Measurements from ENCODE around the gene AJAP1.
"Not testable (repeated sequence)": the region's sequence is repeated elsewhere in the genome, so short reads cannot be mapped to it uniquely, and the experiment has no call there.

The AJAP1 gene

DNA sequence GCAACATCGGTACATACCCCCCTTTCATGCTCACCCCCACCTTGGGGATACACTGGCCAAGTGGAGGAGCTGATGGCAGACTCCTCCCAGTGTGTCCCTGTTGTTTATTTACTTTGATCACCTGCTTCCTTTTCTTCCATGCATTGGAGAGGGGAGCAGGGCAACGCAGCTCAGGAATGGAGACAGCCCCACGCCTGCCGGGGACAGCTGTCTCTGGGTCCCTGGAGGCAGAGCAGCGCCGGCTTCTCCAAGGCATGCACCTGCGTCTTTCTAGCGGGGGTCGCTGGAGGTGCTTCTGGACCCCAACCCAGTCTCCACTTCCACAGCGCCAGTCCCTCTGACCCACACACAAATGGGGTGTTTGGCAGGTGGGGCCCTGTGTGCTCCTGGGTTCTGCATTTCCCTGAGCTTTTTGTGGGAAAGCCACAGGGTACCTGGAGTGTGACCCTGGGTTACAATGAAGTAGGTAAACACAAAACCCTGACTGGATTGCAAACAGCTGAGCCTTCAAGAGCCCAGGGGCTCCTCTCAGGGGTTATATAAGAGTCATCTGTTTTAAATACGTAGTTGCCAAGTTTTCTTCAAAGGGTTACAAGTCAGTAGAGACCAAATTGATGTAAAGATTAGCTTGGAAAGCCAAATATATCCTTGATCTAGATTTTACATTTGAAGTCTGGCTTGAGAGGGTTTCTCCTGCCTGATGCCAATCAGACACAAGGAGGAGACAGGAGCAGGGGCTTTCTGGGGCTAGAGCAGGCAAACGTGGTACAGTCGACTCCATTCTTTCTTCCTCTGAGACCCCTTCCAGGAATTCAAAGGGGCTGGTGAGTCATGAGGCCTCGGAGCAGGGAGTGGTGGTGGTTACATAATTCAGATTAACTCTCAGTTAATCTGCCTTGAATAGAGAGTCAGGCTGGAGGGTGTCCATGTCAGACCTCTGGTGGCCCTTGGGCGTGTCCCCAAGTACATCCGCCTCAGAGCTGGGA, 4.5 kb downstream of the AJAP1 start:
- no peak for FAIRE-seq

DNA sequence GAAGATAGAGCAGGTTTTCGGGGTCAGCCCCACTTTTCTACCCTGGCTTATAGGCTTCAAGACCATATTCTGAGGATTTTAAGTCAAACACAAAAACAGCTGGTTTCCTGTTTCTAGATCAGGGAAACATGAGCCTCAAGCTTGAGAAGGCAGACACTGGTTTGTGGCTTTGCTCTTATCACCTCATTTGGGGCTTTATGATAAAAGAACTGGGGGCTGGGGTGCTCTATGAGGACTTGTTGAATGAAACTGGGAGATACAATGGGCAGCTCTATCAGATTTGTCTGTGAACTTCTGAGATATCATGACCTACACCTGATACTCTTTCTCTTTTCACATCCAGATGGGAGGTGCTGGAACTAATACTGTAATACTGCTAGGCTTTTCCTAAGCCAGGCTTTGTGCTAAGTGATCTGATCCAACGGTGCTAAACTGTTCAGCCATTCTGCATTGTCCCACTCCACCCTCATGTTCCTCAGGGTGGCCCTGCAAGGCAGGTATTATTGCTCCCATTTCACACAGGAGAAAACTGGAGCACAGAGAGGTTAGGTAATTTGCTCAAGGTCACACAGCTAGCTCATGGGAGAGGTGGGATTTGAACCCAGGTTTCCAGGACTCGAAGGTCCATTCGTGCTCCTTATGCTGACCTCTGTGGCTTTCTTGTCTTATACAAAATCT, 6.6 kb downstream of the AJAP1 start:
- no peak for FAIRE-seq

GRCh38 chr1:4661595-4661917, 7.1 kb downstream of the AJAP1 start:
- FAIRE-seq = no peak

DNA sequence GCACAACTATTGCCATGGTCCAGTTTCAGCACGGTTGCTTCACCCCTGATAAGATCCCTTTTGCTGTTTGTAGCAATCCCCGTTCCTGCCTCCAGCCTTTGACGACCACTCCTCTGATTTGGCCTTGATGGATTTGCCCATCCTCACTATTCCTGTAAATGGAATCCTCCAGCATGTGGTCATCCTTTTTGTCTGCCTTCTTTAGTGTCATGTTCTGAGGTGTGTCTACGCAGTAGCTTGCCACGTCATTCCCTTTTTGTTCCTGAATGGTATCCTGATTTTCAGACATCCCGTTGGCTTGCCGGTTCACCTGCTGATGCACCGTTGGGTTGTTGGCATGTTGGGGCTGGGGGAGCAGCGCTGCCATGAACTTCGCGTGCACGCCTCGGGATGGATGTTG, 7.8 kb downstream of the AJAP1 start:
- no peak for FAIRE-seq

- no peak for FAIRE-seq
Measured at GRCh38 chr1:4662723-4663122, 8.3 kb downstream of the AJAP1 start.

GRCh38 chr1:4664095-4664494, 9.7 kb downstream of the AJAP1 start:
- no peak for FAIRE-seq

- FAIRE-seq = no peak
Measured at GRCh38 chr1:4664606-4665005, 10.2 kb downstream of the AJAP1 start.

DNA sequence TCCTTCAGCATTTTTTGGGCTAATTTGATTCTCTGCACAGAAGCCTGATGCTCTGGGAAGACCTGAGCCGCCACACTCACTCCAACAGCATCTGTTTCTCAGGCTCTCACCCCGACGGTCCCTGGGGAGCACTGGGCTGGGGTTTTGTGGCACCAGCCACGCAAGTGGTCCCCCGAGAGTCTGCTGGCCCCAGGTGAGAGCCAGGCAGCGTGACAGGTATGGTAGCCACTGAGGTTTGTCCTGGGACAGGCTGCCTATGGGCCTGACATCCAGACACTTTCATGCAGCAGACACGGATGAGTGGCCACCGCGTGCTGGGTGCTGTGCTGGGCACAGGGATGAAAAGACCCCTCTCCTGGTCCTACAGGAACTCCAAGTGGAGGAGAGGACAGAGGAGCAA, 11.0 kb downstream of the AJAP1 start:
- no peak for FAIRE-seq

GRCh38 chr1:4666683-4667082, 12.3 kb downstream of the AJAP1 start:
- not testable (repeated sequence) for FAIRE-seq

DNA sequence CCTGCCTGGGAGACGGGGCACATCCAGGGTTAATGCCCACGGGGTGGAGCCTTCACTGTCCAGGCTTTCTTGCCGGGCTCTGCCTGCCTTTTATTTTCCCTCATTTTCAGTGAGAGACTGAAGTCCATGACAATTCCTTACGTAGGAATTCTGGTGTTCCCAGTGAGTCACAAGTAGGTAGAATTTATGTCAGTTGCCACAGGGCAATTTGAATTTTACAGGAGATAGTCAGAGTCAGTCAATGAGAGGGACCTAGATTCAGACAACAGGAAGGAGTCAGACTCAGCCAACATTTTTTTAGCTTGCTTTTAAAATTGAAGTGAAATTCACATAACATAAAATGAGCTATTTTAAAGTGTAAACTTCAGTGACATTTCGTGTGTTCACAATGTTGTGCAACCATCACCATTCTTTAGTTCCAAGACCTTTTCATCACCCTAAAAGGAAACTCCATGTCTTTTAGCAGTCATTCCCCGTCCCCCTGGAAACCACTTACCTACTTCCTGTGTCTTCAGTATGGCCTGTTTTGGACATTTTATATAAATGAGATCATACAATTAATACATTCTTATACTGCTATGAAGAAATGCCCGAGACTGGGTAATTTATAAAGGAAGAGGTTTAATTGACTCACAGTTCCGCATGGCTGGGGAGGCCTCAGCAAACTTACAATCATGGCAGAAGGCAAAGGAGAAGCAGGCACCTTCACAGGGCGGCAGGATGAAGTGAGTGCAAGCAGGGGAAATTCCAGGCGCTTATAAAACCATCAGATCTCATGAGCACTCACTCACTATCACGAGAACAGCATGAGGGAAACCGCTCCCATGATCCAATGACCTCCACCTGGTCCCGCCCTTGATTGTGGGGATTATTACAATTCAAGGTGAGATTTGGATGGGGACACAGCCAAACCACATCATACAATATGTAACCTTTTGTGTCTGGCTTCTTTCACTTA, 14.6 kb downstream of the AJAP1 start:
- no peak for FAIRE-seq

DNA sequence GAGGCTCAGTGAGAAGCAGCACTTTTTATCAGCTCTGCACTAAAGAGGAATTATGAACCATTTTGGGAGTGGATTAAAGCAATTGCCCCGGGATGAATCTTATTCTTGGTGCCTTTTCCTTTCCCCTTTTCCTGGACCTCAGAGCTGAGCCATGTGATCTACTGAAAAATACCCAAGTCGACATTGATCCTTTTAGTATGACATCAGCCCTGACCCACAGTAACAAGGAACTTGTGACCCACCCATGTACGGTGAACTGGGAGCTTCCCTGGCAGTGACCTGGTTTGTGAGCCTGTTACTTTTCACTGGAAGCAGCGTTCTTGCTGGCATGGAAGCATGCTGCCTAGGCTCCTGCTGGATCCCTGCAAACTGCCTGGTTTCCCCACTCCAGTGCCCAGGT, 15.9 kb downstream of the AJAP1 start:
- FAIRE-seq = no peak

GRCh38 chr1:4671828-4672227, 17.4 kb downstream of the AJAP1 start:
- FAIRE-seq = no peak

- no peak for FAIRE-seq
Measured at GRCh38 chr1:4673494-4673893, 19.1 kb downstream of the AJAP1 start.

DNA sequence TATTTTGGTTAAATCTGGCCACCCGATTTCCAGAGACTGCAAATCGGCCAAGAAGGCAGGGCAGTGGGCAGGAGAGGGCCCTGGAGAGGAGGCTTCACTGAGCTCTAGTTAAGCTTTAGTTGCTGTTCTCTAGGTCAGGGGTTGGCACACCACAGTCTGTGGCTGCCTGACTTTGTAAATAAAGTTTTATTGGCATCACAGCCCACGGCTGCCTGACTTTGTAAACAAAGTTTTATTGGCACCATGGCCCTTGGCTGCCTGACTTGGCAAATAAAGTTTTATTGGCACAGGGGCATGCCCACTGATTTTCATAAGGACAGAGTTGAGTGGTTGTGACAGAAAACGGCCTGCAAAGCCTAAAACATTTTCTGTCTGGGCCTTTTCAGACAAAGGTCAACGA, 19.7 kb downstream of the AJAP1 start:
- no peak for FAIRE-seq

DNA sequence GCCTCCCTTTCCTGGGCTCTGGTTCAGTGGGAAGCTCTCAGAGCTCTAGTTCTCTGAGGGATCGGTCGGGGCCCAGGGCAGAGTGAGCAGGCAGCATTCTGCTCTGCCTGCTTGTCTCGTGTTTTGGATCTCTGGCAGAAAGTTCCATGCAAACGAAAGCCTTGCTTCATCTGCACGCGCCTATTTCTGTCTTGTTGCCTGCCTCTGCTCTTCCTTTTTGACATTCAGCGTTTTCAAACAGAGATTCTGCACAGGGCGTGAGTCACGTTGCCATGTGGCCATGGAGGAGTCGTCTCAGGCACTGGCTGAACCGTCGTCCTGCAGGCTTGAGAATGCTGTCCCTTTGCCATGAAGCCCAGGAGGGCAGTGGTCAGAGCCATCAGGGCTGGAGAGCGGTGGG, 20.3 kb downstream of the AJAP1 start:
- no peak for FAIRE-seq

GRCh38 chr1:4675454-4676186, 21.2 kb downstream of the AJAP1 start:
- no peak for FAIRE-seq

GRCh38 chr1:4676253-4676652, 21.8 kb downstream of the AJAP1 start:
- FAIRE-seq = no peak

DNA sequence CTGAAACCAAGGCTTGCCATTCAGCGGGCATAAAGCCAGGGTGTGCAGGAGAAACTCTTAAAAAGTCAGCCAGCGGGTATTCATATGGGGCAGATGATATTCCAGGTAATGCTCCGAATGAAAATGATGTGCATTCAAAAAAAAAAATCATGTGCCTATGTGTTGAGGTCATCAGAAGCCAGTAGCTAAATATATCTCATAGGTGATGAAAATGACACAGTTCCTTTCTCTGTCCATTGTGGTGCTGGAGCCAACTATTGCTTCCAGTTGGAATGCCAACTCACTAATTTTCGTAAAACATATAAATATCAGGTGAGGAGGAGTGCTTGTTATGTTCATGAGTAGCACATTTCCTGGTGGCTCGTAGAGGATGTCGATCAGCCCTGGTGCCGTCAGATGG, 23.2 kb downstream of the AJAP1 start:
- FAIRE-seq = no peak

GRCh38 chr1:4678066-4678717, 23.8 kb downstream of the AJAP1 start:
- no peak for FAIRE-seq

GRCh38 chr1:4681026-4681425, 26.6 kb downstream of the AJAP1 start:
- FAIRE-seq = no peak

- no peak for FAIRE-seq
Measured at GRCh38 chr1:4682607-4683220, 28.3 kb downstream of the AJAP1 start.

All from islet of Langerhans (tissue), 1 donor.